HG02973 (cell line): ENCODE results near the gene UBALD1.

ENCODE experiments used
- ATAC-seq: cut with Tn5 transposase; IDR thresholded peaks from one replicate; pipeline ENCODE4 v1.9.1; 2021; ENCODE audit warnings: moderate library complexity; ENCODE audit not compliant: unreplicated experiment

Gene UBALD1

GRCh38 chr16:4564661-4565267, 49.9 kb downstream of the UBALD1 start:
- ATAC-seq, result no peak

DNA sequence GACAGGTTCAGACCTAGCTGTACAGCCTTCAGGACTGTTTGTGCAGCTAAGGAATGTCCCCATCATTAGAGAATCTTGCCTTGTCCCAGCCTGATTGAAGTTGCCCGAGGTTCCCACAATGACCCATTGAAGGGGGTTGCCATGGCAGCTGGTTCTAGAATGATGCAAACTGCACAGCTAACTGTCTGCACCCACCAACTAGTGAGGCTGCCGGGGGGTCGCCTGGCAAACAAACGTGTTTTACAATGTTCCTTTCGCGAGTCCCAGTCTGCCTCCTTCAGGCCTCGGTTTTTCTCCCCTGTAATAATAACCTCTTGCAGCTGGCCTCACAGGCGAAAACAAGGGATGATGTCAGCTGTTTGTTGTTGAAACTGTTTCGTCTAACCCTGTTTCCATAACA, 53.1 kb downstream of the UBALD1 start:
- no peak for ATAC-seq
